Measurements from ENCODE around the gene GPC5.
"Not testable (repeated sequence)": the region's sequence is repeated elsewhere in the genome, so short reads cannot be mapped to it uniquely, and the experiment has no call there.

The GPC5 gene

GRCh38 chr13:92483894-92484293 lies 1085.5 kb downstream of the GPC5 start:
- H3K36me3 Mint-ChIP-seq, result no peaks in the 10 kb centered on the region
- DNase-seq, result no peak
- H3K27me3 Mint-ChIP-seq, result no peaks in the 10 kb centered on the region
- no peak overlapping the region for H3K4me3 Mint-ChIP-seq
- H3K9me3 Mint-ChIP-seq, result peaks cover 6% of the 10 kb centered on the region
- no peaks in the 10 kb centered on the region for H3K4me1 Mint-ChIP-seq
- H3K27ac Mint-ChIP-seq, result no peak overlapping the region
- CTCF ChIA-PET, result no interaction called here

GRCh38 chr13:92487238-92487637 lies 1088.8 kb downstream of the GPC5 start:
- no peak overlapping the region for H3K27ac Mint-ChIP-seq
- H3K4me3 Mint-ChIP-seq, result no peak overlapping the region
- CTCF ChIA-PET, result no interaction called here

DNA sequence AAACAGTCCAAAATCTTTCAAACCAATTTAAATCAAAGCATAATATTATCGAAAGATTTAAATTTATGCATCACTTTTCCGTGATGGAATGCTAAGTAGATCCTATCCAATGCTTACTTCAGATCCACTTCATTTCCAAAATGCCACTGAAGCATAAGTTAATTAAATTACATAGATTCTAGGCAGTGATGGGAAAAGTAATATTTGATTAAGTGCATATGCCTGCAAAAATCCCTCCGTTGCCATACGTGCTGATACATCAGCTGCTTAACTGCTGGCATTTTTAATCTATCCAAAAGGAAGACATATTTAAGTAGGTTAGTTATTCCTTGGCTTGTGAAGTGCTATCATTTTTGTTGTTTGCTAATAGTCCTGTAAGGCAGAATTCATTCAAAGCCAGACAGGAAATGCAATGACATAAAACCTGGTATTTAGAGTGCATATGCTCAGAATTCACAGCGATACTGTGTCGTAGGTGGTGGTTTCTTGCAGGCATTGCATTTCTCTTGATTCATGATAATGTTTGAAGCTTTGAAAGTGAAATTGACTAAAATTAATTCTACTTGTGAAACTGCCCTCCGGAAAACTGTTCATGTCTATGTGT lies 1089.9 kb downstream of the GPC5 start:
- no peaks in the 10 kb centered on the region for H3K9me3 Mint-ChIP-seq
- no peaks in the 10 kb centered on the region for H3K4me1 Mint-ChIP-seq
- CTCF ChIA-PET, result no interaction called here
- no peak overlapping the region for H3K27ac Mint-ChIP-seq
- no peaks in the 10 kb centered on the region for H3K36me3 Mint-ChIP-seq
- H3K4me3 Mint-ChIP-seq, result no peak overlapping the region
- no peaks in the 10 kb centered on the region for H3K27me3 Mint-ChIP-seq
- DNase-seq, result no peak

More at GRCh38 chr13:92487238-92487637, 1088.8 kb downstream of the GPC5 start:
- H3K4me1 Mint-ChIP-seq, result no peaks in the 10 kb centered on the region
- H3K9me3 Mint-ChIP-seq, result no peaks in the 10 kb centered on the region
- DNase-seq, result no peak
- no peaks in the 10 kb centered on the region for H3K36me3 Mint-ChIP-seq
- H3K27me3 Mint-ChIP-seq, result no peaks in the 10 kb centered on the region

- Mint-ChIP-seq H3K9me3 (peaks cover 5% of the 10 kb centered on the region), H3K36me3 (no peaks in the 10 kb centered on the region), H3K4me3 (no peak overlapping the region), H3K27me3 (no peaks in the 10 kb centered on the region), H3K27ac (no peak overlapping the region), H3K4me1 (no peaks in the 10 kb centered on the region)
- no peak for DNase-seq
- CTCF ChIA-PET, result no interaction called here
Measured at GRCh38 chr13:92491839-92492238, 1093.4 kb downstream of the GPC5 start.

DNA sequence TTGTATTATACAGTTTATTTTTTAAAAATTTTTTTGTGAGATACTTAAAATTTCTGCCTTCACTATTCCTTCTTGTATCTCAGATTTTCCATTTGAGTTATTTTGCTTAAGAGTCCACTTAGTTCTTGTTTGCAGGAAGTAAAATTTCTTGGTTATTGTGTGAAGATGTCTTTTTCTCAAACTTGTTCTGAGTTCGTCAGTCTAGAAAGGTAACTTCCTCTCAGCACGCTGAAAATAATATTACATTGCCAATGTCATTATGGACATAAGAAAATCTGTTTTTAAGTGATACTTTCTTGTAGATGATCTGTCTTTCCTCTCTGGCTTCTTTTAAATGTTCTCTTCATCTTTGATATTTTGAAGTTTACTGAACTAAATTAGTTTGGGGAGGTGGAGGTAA lies 1096.5 kb downstream of the GPC5 start:
- Mint-ChIP-seq H3K27me3 (no peaks in the 10 kb centered on the region), H3K27ac (no peak overlapping the region), H3K36me3 (no peaks in the 10 kb centered on the region), H3K4me3 (no peak overlapping the region), H3K4me1 (no peaks in the 10 kb centered on the region), H3K9me3 (peaks cover 18% of the 10 kb centered on the region)
- CTCF ChIA-PET, result no interaction called here
- no peak for DNase-seq

DNA sequence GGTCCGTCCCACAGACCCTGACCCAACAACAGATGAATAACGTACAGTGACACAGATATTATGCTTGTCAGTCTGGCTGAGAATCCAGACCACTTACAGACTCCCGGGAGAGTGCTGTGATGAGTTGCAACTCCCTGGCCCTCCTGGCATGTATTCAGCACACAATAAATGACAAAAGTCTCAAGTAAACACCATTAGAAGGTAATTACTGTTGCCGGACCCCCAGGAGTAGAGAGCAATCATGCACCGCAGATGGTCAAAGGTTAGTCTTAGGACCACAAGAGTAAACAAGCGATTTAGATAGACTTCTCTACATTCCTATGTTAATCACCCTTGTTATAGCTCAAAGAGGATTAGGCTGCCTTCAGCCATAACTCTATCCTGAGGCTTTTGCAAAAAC lies 1101.8 kb downstream of the GPC5 start:
- Mint-ChIP-seq H3K27ac (no peak overlapping the region), H3K4me3 (no peak overlapping the region), H3K36me3 (no peaks in the 10 kb centered on the region), H3K27me3 (no peaks in the 10 kb centered on the region), H3K4me1 (no peaks in the 10 kb centered on the region), H3K9me3 (peaks cover 16% of the 10 kb centered on the region)
- CTCF ChIA-PET, result no interaction called here
- DNase-seq, result no peak

GRCh38 chr13:92510416-92510815 lies 1112.0 kb downstream of the GPC5 start:
- H3K36me3 Mint-ChIP-seq, result no peaks in the 10 kb centered on the region

GRCh38 chr13:92512852-92513251 lies 1114.4 kb downstream of the GPC5 start:
- Mint-ChIP-seq H3K27ac (no peak overlapping the region), H3K4me1 (no peaks in the 10 kb centered on the region)
- CTCF ChIA-PET, result no interaction called here

More at GRCh38 chr13:92510416-92510815, 1112.0 kb downstream of the GPC5 start:
- Mint-ChIP-seq H3K27ac (no peak overlapping the region), H3K4me1 (no peaks in the 10 kb centered on the region), H3K9me3 (no peaks in the 10 kb centered on the region), H3K4me3 (no peak overlapping the region), H3K27me3 (no peaks in the 10 kb centered on the region)
- DNase-seq, result no peak
- CTCF ChIA-PET, result no interaction called here

DNA sequence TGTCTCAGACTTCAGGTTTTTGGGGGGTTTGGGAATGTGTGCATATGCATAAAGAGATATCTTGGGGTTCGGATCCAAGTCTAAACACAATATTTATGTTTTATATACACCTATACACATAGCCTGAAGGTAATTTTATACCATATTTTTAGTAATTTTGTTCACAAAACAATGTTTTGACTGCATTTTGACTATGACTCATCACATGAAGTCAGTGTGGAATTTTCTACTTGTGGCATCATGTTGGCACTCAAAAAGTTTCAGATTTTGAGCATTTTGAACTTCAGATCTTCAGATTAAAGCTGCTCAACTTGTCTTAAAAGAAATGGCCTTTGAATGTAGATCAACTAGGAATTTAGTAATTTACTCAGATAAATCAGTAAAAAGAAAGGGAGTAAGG lies 1115.3 kb downstream of the GPC5 start:
- no peak overlapping the region for H3K4me3 Mint-ChIP-seq
- H3K27me3 Mint-ChIP-seq, result no peaks in the 10 kb centered on the region
- DNase-seq, result no peak
- H3K9me3 Mint-ChIP-seq, result peaks cover 7% of the 10 kb centered on the region
- H3K36me3 Mint-ChIP-seq, result no peaks in the 10 kb centered on the region
- CTCF ChIA-PET, result no interaction called here
- H3K27ac Mint-ChIP-seq, result no peak overlapping the region
- H3K4me1 Mint-ChIP-seq, result no peaks in the 10 kb centered on the region

More at GRCh38 chr13:92512852-92513251, 1114.4 kb downstream of the GPC5 start:
- DNase-seq, result no peak
- Mint-ChIP-seq H3K4me3 (no peak overlapping the region), H3K36me3 (no peaks in the 10 kb centered on the region), H3K9me3 (peaks cover 2% of the 10 kb centered on the region), H3K27me3 (no peaks in the 10 kb centered on the region)

DNA sequence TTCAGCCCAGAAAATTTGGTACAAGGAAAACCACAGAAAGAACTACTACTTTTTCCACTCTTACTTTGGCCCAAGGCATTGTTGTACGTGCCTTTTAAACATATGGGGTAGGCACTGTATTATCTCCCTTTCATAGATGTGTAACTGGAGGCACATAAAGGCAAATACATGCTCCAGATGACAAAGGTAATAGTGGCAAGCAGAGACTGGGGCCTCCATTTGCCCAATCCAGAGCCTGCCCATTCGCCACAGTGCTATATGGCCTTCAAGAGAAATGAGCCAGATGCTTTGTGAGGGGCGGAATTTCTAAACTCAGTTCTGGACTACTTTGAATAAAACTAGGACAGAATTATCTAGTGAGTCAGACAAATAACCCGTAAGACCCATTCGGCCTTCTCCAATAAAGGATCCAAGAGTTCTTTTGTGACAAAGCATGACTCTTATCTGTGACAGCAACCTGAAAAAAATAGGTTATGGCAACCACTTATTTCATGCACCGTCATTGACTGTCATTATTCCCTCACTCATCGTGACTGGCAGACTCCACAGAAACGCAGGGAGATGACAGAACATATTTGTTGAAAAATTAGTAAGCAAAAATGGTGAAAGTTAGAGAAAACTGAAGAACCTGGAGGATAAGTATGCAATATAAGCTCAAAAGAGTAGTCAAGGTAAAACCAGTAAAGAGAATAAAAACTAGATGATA lies 1116.2 kb downstream of the GPC5 start:
- peaks cover 13% of the 10 kb centered on the region for H3K9me3 Mint-ChIP-seq
- no peaks in the 10 kb centered on the region for H3K27me3 Mint-ChIP-seq
- no peak overlapping the region for H3K4me3 Mint-ChIP-seq
- no peaks in the 10 kb centered on the region for H3K36me3 Mint-ChIP-seq
- CTCF ChIA-PET, result no interaction called here
- DNase-seq, result no peak
- no peak overlapping the region for H3K27ac Mint-ChIP-seq
- no peaks in the 10 kb centered on the region for H3K4me1 Mint-ChIP-seq

DNA sequence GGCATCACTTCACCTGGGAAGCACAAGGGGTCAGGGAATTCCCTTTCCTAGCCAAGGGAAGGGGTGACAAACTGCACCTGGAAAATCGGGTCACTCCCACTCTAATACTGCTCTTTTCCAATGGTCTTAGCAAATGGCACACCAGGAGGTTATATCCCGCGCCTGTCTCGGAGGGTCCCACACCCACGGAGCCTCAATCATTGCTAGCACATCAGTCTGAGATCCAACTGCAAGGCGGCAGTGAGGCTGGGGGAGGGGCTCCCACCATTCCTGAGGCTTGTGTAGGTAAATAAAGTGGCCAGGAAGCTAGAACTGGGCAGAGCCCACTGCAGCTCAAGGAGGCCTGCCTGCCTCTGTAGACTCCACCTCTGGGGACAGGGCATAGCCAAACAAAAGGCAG lies 1118.5 kb downstream of the GPC5 start:
- H3K4me3 Mint-ChIP-seq, H3K4me1 Mint-ChIP-seq, H3K27ac Mint-ChIP-seq, H3K27me3 Mint-ChIP-seq, DNase-seq, H3K36me3 Mint-ChIP-seq, CTCF ChIA-PET: not testable (repeated sequence)
- H3K9me3 Mint-ChIP-seq, result peaks cover 19% of the 10 kb centered on the region

GRCh38 chr13:92518622-92519021 lies 1120.2 kb downstream of the GPC5 start:
- DNase-seq, CTCF ChIA-PET, H3K4me1 Mint-ChIP-seq, H3K27ac Mint-ChIP-seq, H3K4me3 Mint-ChIP-seq, H3K27me3 Mint-ChIP-seq, H3K36me3 Mint-ChIP-seq: not testable (repeated sequence)
- peaks cover 22% of the 10 kb centered on the region for H3K9me3 Mint-ChIP-seq

DNA sequence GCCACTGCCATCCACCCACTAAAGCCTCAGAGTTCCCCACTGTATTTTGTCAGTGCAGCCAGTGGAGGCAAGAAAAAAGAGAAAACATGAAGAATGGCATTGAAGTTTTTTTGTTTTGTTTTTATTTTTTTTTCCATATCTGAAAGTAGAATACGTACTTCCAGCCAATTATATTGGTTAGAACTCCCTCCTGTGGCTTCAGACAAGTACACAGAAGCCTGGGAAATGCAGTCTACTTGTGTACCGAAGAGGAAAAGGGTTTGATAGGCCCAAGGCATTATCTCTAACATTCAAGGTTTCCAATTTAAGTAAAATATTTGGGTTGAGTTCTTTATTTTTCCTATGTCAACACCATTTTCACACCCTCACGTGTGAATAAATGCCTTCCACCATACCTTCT lies 1131.9 kb downstream of the GPC5 start:
- no peak overlapping the region for H3K4me3 Mint-ChIP-seq
- no peaks in the 10 kb centered on the region for H3K4me1 Mint-ChIP-seq
- no peak for DNase-seq
- H3K36me3 Mint-ChIP-seq, result no peaks in the 10 kb centered on the region
- no peaks in the 10 kb centered on the region for H3K27me3 Mint-ChIP-seq
- no peaks in the 10 kb centered on the region for H3K9me3 Mint-ChIP-seq
- no peak overlapping the region for H3K27ac Mint-ChIP-seq
- CTCF ChIA-PET, result no interaction called here

DNA sequence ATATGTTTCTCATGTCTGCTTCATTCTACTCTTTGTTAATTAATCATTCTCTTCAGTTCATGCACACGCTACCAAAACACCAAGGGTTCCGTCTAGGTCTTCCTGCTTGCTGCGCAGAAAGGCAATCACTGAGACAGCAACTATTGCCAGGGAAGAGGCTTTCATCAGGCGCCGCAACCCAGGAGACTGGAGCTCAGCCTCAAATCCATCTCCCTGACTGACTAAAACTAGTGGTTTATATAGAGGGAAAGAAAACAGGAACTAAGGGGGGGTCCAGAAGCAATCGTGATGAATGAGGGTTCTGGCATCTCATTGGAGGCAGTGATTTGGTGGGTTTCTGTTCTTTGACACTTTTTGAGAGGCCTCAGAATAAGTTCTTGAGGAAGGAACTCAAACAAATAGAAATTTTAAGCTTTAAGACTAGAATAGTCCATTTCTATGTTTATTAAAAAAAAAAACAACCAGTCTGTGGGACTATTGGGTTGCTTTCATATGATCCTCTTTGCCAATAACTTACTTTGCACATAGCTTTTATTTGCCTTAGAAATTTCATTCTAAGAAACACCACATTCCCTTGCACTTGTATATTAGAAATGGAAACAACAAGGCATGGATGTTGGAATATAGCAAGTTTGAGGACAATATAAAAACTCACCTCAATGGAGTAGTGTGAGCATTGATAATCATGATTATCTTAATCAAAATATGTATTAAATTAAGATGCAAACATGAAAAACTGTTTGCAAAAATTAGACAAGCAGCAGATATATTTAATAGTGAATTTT lies 1137.0 kb downstream of the GPC5 start:
- H3K27me3 Mint-ChIP-seq, result no peaks in the 10 kb centered on the region
- no peak for DNase-seq
- no peaks in the 10 kb centered on the region for H3K36me3 Mint-ChIP-seq
- H3K9me3 Mint-ChIP-seq, result no peaks in the 10 kb centered on the region
- no peak overlapping the region for H3K27ac Mint-ChIP-seq
- CTCF ChIA-PET, result no interaction called here
- no peaks in the 10 kb centered on the region for H3K4me1 Mint-ChIP-seq
- H3K4me3 Mint-ChIP-seq, result no peak overlapping the region

DNA sequence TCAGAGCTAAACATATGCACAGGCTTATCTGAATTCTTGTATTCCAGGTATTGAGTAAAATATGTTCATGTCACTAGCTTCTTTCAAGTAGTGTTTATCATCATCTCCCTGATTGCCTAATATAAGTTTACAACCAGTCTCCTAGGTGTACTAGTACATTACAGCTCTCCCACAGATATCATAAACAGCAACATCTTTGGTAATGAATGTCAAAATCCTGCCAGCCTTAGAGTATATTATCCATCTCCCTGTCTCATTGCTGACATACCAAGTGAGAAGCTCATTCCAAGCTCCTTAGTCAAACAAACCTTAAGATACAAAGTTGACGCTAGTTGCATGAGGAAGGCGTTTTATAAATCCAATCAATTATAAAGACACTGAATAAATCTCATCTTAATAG lies 1139.0 kb downstream of the GPC5 start:
- Mint-ChIP-seq H3K4me3 (no peak overlapping the region), H3K4me1 (no peaks in the 10 kb centered on the region), H3K36me3 (no peaks in the 10 kb centered on the region), H3K27ac (no peak overlapping the region), H3K9me3 (peaks cover 2% of the 10 kb centered on the region), H3K27me3 (no peaks in the 10 kb centered on the region)
- DNase-seq, result no peak
- CTCF ChIA-PET, result no interaction called here
